Keratinocyte (primary cell): ENCODE measurements around the gene DEGS2.

Source experiments
- CTCF ChIP-seq, 3 experiments: IDR thresholded peaks in 1 of 3; conservative IDR thresholded peaks in 1 of 3; optimal IDR thresholded peaks in 1 of 3; 2 replicates in 2 of 3; 3 replicates in 1 of 3; pipeline versions ENCODE3 to v1.5.1; 2011; ENCODE audit warnings: low read length in 3 of 3, mild to moderate bottlenecking in 3 of 3, moderate library complexity in 2 of 3, control low read depth in 1 of 3, inconsistent platforms in 1 of 3; ENCODE audit not compliant: insufficient read depth in 2 of 3; ENCODE audit errors: extremely low read depth in 1 of 3
- EZH2 ChIP-seq: IDR thresholded peaks from one replicate; pipeline ENCODE4 v1.6.1; 2012; ENCODE audit warnings: inconsistent platforms, mild to moderate bottlenecking, low read length, moderate library complexity

DNA sequence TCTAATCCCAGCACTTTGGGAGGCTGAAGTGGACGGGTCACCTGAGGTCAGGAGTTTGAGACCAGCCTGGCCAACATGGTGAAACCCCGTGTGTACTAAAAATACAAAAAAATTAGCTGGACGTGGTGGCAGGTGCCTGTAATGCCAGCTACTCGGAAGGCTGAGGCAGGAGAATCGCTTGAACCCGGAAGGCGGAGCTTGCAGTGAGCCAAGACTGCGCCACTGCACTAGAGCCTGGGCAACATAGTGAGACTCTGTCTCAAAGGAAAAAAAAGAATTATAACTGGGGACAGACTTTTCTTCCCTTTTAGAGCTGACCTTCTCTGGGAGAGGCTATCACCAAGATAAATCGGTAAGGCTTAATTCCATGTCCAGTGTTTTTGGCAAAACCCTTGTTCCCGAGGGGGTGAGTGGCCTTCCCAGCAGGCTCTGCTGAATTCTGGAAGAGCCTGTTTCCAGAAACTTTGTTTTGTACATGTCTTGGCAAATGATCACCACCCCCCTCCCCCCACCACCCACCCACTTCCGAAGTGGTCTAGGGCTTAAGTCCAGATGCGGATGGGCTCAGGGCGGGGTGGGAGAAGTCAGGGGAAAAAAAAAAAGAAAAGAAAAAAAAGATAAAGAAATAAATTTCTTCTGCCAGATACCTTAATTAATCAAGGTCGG is 32.3 kb upstream of the DEGS2 start:
- no peak for TF ChIP-seq CTCF (optimal IDR thresholded peaks at IDR 0.05 in 1 of 3, IDR thresholded peaks at IDR 0.05 in 1 of 3, conservative IDR thresholded peaks at IDR 0.05 in 1 of 3; ENCODE audit: extremely low read depth in 1 of 3, insufficient read depth in 2 of 3, low read length in 3 of 3)
- no peak for TF ChIP-seq EZH2
